Raji (cell line): ENCODE results near the gene STAT5B.

ENCODE experiments used
- POLR2A ChIP-seq: IDR thresholded peaks from 2 replicates; pipeline ENCODE4 v1.6.1; 2011; ENCODE audit warnings: low read depth, low read length, control low read depth; ENCODE audit not compliant: insufficient read depth

Gene STAT5B

DNA sequence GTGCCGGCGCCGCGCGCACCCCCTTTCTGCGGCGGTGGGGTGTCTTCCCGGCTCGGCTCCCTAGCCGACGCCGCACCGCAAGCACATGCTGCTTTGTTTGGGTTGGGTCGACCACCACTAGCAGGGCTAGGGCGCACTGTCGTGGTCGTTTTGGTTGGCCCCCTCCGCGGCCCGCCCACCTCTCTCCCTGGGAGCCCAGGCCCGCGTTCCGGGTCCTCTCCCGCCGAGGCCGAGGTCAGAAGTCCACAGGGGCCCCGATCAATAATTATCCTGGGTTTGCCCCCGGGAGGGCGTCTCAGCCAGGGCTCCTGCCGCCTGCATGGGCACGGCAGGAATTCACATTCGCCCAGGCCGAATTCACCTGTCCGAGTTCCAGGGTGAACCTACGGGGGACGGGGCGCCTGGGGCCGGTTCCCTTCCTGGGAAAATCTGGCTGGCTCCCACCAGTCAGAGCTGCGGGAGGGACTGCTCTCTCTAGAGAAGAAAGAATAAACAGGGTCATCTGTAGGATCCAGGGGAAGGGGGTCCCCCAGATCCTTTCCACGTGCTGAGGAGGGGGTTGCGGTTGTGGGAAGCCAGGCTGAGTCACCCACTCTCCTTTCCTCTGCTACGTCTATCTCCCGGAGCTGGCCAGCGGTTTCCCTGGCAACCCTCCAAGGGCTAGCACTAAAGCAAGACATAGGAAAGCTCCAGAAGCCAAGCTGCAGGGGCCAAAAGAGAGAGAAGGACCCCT lies 584 bp upstream of the STAT5B start:
- TF ChIP-seq POLR2A: no peak

DNA sequence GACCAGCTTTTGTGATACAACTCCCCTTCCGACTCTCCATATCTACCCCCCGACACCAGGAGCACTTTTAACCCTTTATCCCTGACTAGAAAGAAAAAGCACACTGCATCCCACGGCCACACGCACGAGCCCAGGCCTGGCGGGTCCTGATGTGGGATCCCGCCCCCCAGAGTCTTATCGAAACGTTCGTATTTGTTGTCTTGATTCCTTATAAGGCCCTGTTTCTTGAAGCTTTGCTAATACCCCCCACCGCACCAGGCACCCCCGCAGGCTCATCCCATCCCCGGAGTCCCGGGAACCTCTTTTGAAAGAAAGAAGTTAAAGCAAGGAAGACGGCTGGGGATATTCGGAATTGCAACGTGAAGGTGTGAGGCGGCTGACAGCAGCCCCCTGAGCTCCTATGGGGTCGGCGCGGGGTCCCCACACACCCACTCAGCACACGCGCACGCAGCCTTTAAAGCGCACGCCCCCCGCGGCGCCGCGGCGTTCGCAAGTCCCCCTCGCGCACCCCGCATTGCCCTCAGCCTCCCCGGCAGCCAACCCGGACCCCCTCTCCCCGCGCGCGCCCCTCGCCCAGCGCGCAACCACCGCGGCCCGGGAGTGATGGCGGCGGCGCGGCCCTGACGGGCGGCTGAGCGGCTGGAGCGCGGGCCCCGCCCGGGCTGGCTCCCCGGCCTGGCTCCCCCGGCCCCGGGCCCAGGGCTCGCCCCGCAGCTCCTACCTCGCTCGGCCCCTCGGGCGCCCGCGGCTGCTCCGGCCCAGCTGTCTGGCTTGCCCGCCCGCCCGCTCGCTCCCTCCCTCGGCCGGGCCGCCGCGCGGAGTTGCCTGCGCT lies 448 bp downstream of the STAT5B start:
- TF ChIP-seq POLR2A: no peak

DNA sequence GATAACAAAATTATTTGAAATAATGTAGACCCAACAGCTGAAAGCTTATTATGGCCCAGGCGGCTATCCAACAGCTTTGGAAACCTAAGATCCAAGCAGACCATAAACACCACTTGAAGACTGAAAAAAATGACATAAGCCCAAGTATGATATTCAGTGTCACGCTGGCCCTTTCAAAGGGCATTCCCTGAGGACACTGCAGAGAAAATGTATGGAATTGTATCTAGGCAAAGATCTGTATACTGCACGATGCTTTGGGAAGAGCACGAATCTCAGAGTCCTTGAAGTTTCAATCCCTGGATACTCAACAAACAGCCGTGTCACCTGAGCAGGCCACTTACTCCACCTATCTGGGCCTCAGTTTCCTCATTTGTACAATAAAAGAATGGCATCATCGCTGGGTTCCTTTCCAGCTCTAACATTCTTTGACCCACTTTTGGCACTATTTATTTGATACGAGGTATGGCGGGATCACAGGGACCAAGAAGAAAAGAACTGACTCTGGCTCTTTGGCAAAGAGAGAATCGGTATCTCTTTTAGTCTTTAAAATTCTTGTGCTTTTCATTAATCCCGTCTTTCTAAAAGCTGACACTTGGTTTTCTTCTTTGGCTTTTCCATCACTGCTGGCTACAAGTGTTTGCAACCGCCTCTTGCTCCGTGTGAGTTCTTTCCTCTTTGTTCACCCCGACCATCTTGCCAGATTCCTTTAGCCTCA lies 1.2 kb downstream of the STAT5B start:
- no peak for TF ChIP-seq POLR2A

DNA sequence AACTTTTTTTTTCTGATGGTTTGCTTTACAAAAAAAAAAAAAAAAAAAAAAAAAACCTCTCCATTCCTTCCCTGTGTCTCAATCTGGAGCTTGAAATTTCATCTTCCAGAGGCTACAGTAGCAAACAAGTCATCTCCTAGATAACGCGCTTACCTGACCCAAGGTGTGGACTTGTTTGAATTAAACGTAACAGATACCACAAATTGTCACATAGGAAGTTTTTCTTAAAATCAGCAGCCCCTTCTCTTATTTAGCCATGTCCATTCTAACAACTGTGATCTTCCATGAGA lies 2.0 kb downstream of the STAT5B start:
- no peak for TF ChIP-seq POLR2A

DNA sequence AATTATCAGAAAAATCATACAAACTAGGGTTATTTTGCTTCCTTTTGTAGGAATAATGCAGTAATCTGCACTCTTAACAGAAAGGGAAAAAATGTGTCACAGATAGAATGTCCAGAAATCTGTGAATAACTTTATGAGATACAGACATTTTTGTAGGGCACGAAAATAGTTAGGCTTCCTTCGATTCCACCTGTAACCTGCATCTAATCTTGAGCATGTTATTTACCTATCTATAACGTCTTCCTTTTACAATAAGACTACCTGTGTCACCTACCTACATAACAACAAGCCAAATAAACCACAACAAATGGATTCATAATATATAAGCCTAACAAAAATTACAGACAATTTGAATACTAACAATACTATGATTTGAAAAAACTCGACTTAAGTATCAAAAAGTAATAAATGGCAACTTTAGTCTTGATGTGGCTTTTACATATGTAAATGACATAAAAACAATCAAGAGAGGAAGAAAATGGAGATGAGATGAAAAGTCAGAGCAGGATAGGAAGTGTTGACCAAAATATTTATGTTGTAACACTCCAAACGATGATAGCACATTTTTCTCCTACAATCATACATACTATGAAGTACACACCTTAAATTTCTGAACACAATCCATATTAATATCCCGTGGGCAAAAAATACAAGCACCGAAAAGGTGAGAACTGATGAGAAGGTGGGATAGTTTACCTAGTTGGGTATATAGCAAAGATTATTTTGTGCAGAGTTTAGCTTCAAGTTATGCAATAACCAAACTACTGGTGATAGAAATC lies 2.5 kb downstream of the STAT5B start:
- no peak for TF ChIP-seq POLR2A

DNA sequence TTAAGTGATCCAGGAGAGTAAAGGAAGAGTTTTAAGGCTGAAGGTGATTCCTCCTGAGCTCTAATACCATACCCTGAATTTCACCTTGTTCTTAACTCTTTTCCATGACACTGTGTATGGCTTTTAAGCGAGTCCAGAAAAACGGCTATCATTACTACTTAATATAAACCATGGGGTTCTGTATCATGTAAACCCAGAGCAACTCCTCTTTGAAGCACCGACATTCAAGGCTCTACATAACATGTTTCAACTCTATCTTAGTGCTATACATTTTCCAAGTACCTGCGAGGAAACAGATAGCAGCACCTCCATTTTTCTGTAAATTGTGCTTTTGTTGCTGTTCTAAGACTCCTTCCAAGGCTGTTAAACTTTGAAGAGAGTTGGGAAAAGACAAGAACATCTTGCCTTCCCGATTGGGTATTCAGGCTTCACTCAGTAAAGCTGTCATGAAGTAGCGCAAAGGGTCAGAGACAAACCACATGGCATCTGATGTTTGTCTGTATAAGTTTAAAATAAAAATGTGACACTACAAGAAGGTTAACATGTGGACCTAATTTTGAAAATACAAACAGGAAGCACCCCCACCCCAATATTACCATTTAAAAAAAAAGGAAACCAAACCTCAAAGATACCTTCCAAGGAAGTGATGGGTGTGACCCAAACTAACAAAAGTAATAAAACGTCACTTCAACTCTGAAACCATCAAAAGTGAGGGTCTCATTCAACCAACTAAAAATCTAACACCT lies 3.9 kb downstream of the STAT5B start:
- TF ChIP-seq POLR2A: no peak

DNA sequence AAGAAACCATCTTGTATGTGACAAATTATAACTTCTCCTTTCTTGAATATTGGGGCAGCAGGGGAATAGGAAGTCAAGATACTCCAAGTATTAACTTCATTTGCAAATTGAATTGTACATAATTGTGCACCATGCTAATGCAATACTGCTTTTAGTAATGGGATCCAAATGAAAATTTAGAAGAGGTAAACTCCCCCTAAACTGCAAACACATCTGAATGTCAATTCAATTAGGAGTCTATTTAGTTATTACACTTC lies 4.5 kb downstream of the STAT5B start:
- TF ChIP-seq POLR2A: no peak

DNA sequence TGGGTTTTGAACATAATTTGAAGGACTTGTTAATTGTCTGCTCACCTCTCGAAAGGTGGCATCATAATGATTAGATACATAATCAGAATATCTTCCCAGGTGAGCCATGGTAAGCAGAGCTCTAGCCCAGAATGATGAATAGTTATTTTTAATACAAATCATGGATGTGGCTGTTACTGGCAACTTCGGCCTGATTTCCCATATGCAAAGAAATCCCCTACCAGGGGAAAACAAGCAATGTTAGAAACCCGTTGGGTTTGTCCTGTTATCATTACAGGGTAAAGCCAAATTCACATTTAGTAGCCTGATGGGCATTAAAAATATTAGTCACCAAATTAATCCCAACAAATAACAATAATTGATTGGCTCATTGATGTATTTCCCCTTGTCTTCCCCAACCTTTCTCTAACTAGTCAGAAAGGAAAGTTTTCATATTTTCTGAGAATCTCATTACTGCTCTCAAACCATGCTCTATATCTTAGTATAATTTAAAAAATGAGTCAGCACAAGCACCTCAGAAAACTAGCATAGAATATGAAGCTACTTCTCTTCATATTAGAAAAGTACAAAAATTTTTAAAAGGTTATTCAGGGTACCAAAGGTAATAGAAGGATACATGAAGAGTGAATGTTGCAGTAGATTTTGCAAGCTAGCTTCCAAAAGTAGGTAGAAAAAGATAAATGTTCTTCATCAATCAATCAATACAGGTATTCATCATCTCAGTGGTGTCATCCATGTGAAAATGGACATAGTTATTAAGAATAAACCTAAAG lies 5.0 kb downstream of the STAT5B start:
- no peak for TF ChIP-seq POLR2A

DNA sequence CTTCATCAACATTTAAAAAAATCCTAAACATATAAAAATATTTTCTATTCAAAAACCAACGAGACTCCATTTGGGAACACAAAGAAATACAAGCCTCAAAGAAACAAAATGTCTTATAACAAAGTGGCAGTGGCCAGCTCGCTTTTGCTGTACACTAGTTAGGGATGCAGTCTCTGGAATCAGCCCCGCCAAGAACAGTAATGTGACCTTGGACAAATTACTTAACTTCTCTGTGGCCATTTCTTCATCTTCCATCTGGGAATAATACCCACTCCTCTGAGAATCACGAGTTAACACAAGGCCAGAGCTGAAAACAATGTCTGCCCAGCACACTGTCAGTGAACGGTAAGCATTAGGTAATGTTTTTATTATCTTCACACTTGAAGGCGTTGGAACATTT lies 5.6 kb downstream of the STAT5B start:
- TF ChIP-seq POLR2A: no peak

DNA sequence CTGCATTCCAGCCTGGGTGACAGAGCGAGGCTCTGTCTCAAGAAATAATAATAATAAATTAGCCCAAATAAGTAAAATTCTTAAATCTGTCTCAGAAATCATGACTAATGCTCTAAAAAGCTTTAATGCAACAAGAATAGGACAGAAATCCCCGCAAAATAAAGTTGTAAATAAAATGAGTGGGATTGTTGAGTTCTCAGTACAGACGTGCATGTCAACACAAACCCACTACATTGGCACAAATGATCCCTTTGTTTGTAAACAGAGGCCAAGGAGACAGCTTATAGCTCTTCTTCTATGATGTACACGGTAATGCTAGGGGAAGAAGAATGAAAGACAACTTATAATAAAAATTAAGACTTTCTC lies 6.0 kb downstream of the STAT5B start:
- TF ChIP-seq POLR2A: no peak

DNA sequence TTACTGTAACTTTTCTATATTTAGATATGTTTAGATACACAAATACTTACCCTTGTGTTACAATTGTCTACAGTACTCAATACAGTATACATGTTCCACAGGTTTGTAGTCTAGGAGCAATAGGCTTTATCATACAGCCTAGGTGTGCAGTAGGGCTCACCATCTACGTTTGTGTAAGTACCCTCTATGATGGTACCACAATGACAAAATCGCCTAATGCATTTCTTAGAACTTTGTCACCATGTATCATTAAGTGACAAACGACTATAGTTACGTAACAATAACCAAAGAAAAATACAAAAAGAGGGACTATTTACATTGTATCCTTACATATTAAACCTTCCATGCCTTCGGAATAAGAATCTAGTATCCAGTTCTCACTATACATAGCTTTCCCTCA lies 8.0 kb downstream of the STAT5B start:
- TF ChIP-seq POLR2A: no peak

DNA sequence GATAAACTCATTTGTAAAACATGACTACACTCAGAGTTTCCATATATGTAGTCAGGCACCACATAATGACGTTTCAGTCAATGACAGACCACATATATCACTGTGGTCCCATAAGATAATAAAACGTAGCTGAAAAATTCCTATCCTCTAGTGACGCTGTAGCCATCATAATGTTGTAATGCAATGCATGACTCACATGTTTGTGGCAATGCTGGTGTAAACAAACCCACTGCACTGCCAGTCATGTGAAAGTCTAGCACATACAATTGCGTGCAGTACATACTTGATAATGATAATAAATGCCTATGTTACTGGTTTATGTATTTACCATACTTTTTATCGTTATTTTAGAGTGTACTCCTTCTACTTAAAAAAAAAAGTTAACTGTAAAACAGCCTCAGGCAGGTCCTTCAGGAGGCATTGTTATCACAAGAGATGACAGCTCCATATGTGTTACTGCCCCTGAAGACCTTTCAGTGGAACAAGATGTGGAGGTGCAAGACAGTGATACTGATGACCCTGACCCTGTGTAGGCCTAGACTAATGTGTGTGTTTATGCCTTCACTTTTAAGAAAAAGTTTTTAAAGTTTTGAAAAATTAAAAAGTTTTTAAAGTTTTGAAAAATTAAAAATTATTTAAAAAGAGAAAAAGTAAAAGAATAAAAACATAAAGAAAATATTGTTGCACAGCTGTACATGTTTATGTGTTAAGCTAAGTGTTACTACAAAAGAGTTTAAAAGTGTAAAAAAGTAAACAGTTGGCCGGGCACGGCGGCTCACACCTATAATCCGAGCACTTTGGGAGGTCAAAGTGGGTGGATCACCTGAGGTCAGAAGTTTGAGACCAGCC lies 9.0 kb downstream of the STAT5B start:
- no peak for TF ChIP-seq POLR2A

DNA sequence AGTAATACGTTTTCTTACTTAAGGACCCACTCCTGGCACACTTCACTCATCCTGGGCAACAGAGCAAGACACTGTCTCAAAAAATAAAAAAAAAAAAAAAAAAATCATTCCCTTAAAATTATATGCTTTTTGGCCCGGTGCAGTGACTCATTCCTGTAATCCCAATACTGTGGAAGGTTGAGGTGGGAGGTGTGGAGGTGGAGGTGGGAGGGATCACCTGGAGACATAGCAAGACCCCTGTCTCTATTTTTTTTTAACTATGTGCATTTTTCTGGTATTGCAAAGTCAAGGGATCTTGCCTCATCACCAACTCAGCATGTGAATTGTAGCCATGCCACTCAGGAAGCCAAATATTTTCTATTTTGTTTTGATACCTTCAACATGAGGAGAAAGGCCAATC lies 9.7 kb downstream of the STAT5B start:
- no peak for TF ChIP-seq POLR2A

DNA sequence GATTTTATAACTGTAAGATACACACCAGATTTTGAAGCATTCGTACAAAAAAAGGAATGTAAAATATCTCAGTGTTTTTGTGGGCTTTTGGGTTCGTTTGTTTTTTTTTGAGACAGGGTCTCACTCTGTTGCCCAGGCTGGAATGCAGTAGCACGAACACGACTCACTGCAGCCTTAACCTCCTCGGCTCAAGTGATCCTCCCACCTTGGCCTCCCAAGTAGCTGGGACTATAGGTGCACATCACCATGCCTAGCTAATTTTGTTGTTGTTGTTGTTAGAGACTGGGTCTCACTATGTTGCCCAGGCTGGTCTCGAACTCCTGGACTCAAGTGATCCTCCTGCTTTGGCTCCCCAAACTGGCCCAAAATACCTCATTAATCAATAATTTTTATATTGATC lies 15.9 kb downstream of the STAT5B start:
- TF ChIP-seq POLR2A: no peak

DNA sequence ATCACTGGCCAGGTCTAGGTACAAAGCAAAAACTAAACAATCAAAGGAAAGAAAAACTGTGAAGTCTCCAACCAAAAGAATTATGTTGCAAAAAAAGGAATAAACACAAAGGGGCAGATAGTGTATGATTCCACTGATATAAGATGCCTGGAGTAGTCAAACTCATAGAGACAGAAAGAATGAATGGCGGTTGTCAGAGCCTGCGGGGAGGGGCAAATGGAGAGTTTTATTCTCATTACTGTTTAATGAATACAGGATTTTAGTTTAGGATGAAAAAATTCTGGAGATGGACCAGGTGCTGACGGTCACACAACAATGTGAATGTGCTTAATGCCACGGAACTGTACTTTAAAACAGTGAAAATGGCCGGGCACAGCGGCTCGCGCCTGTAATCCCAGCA lies 20.7 kb downstream of the STAT5B start:
- no peak for TF ChIP-seq POLR2A
